K562 (cell line): ENCODE results near the gene HK1. TPM values are rescaled to one million over a fixed set of nuclear protein-coding genes. Genes with fewer than 3 reads are reported as not detected.

Experiments
- ATAC-seq: fragments of 200-7000 bp; cut with Tn5 transposase; 3 replicates; pipeline ENCODE4 v1.9.1; 2020; ENCODE audit warnings: moderate library complexity
- BruUV-seq: library from RNA; stranded (reverse); fragments of 400-500 nt; replicated peaks from 2 replicates; lab custom pipeline; 2021; lab: Mats Ljungman, UMichigan
- CTCF ChIA-PET: fragments of 300-600 bp; formaldehyde crosslinking; extraction: SDS; loops from one replicate; lab custom pipeline; 2021; ENCODE audit warnings: low intra/inter-chr PET ratio; lab: Yijun Ruan, JAX
- POLR2A ChIA-PET: fragments of 300-600, 350-650 bp; sonication (Branson Sonifier 250); formaldehyde crosslinking; extraction: SDS; loops from one replicate; lab custom pipeline; 2021; ENCODE audit warnings: antibody characterized with exemption, inconsistent platforms; lab: Yijun Ruan, JAX
- DNase-seq, 4 experiments: peaks; one replicate each; pipeline versions ENCODE4 v3.0.0 to v3.0.0-alpha.2; 2011 to 2018; ENCODE audit warnings: low spot score in 3 of 4, mixed read lengths in 3 of 4; ENCODE audit errors: extremely low read depth in 1 of 4
- FAIRE-seq: peaks from 2 replicates; lab custom pipeline; 2011; peaks lifted over from hg19 to GRCh38; lab: Jason Lieb, UNC
- H2AFZ ChIP-seq: 2 replicates; pipeline ENCODE4 v1.6.0; 2011; ENCODE audit warnings: low read depth, low read length, control low read depth, inconsistent platforms
- H3K27ac ChIP-seq: fragments of 200-600 bp; 3 replicates; pipeline ENCODE4 v1.8.0; 2011; ENCODE audit warnings: low read depth, mild to moderate bottlenecking, control low read depth, inconsistent platforms, low read length, moderate library complexity, mixed read lengths; ENCODE audit errors: extremely low read depth
- H3K27me3 ChIP-seq, 2 experiments: fragments of 300-600 bp in 1 of 2; 2 replicates in 1 of 2; 3 replicates in 1 of 2; pipeline versions ENCODE4 v1.6.0 to v1.8.0; 2011; ENCODE audit warnings: inconsistent platforms in 2 of 2, low read length in 2 of 2, mild to moderate bottlenecking in 1 of 2, mixed read lengths in 1 of 2, moderate library complexity in 1 of 2; ENCODE audit not compliant: control insufficient read depth in 2 of 2, insufficient read depth in 2 of 2
- H3K36me3 ChIP-seq: fragments of 300-600 bp; 3 replicates; pipeline ENCODE4 v1.8.0; 2011; ENCODE audit warnings: mild to moderate bottlenecking, low read length, inconsistent platforms; ENCODE audit not compliant: control insufficient read depth, insufficient read depth
- H3K4me1 ChIP-seq, 2 experiments: fragments of 200-600 bp in 1 of 2; replicated peaks in 1 of 2; 2 replicates in 1 of 2; 3 replicates in 1 of 2; pipeline versions ENCODE4 v1.5.1 to v1.8.0; 2011; ENCODE audit warnings: inconsistent platforms in 2 of 2, low read length in 2 of 2, mild to moderate bottlenecking in 1 of 2, mixed read lengths in 1 of 2, moderate library complexity in 1 of 2; ENCODE audit not compliant: control insufficient read depth in 2 of 2, insufficient read depth in 2 of 2
- H3K4me2 ChIP-seq: 2 replicates; pipeline ENCODE4 v1.6.1; 2011; ENCODE audit warnings: low read length, control low read depth, inconsistent platforms, mixed read lengths; ENCODE audit not compliant: insufficient read depth
- H3K4me3 ChIP-seq: fragments of 200-600 bp; sonication (generic), shearing (Covaris generic); 2 replicates; pipeline ENCODE4 v1.5.1; 2016; ENCODE audit warnings: control low read depth, inconsistent platforms
- H3K79me2 ChIP-seq: fragments of 200-600 bp; 3 replicates; pipeline ENCODE4 v1.8.0; 2011; ENCODE audit warnings: low read length, inconsistent platforms; ENCODE audit not compliant: control insufficient read depth, insufficient read depth
- H3K9ac ChIP-seq, 2 experiments: 2 replicates each; pipeline versions ENCODE4 v1.6.0 to v1.6.1; 2011; ENCODE audit warnings: low read depth in 2 of 2, low read length in 2 of 2, control low read depth in 1 of 2, inconsistent platforms in 1 of 2, mild to moderate bottlenecking in 1 of 2, mixed read lengths in 1 of 2; ENCODE audit not compliant: insufficient read depth in 1 of 2
- H3K9me1 ChIP-seq: one replicate; pipeline ENCODE4 v1.6.0; 2011; ENCODE audit warnings: inconsistent platforms, mild to moderate bottlenecking, low read length, moderate library complexity; ENCODE audit not compliant: control insufficient read depth, insufficient read depth
- H3K9me3 ChIP-seq: replicated peaks from 2 replicates; pipeline ENCODE4 v1.5.1; 2011; ENCODE audit warnings: low read depth, low read length, inconsistent platforms; ENCODE audit not compliant: control insufficient read depth, insufficient read depth
- H4K20me1 ChIP-seq: replicated peaks from 2 replicates; pipeline ENCODE4 v1.6.1; 2011; ENCODE audit warnings: low read length, inconsistent platforms, mixed read lengths; ENCODE audit not compliant: control insufficient read depth, insufficient read depth
- CBX5 ChIP-seq: IDR thresholded peaks from 2 replicates; pipeline ENCODE4 v1.6.1; 2014; ENCODE audit warnings: low read depth, borderline replicate concordance
- FOXJ3 ChIP-seq: sonication (generic); formaldehyde crosslinking; IDR thresholded peaks from 2 replicates; pipeline ENCODE4 v1.4.0; 2020; ENCODE audit warnings: mild to moderate bottlenecking, missing genetic modification reagents
- FOXM1 ChIP-seq, 2 experiments: fragments of 450-650 bp in 1 of 2; sonication (generic) in 1 of 2; formaldehyde crosslinking in 1 of 2; IDR thresholded peaks; 2 replicates each; pipeline versions ENCODE4 v1.6.1 to v1.9.0; 2017 to 2022; ENCODE audit warnings: low read depth in 2 of 2, mild to moderate bottlenecking in 2 of 2, missing genetic modification reagents in 1 of 2, moderate library complexity in 1 of 2
- KDM1A ChIP-seq, 2 experiments: fragments of 450-650 bp; IDR thresholded peaks; 2 replicates each; pipeline ENCODE4 v1.6.1; 2016; ENCODE audit warnings: mild to moderate bottlenecking in 2 of 2
- NCOA1 ChIP-seq: fragments of 450-650 bp; IDR thresholded peaks from 2 replicates; pipeline ENCODE4 v1.6.1; 2016; ENCODE audit warnings: low read depth
- NR4A1 ChIP-seq, 2 experiments: fragments of 250-450 bp in 1 of 2; fragments of 450-650 bp in 1 of 2; sonication (Bioruptor Pico) in 1 of 2; IDR thresholded peaks; 2 replicates each; pipeline versions ENCODE4 v1.4.0 to v1.6.1; 2016 to 2020; ENCODE audit warnings: mild to moderate bottlenecking in 2 of 2, missing compliant biosample characterization in 1 of 2, missing genetic modification characterization in 1 of 2, moderate library complexity in 1 of 2
- POLR3A ChIP-seq: IDR thresholded peaks from 2 replicates; pipeline ENCODE4 v1.6.1; 2011; ENCODE audit warnings: borderline replicate concordance, mild to moderate bottlenecking, moderate library complexity; ENCODE audit not compliant: insufficient read length, insufficient read depth; ENCODE audit errors: extremely low read depth
- VEZF1 ChIP-seq: fragments of 200-800 bp; sonication (Bioruptor generic); IDR thresholded peaks from 2 replicates; pipeline ENCODE4 v1.6.1; 2017; ENCODE audit warnings: missing genetic modification characterization, missing compliant biosample characterization
- ZBED1 ChIP-seq: IDR thresholded peaks from 2 replicates; pipeline ENCODE4 v1.6.1; 2014
- ZFP36 ChIP-seq: fragments of 150-350 bp; IDR thresholded peaks from 2 replicates; pipeline ENCODE4 v1.6.1; 2018; ENCODE audit warnings: low read length, low read depth; ENCODE audit not compliant: partially characterized antibody
- WGBS: fragments of 100-300 bp; shearing (Covaris generic); methylation state at CpG from one replicate; pipeline ENCODE4 v1.1.6; 2016; ENCODE audit warnings: low coverage, mixed read lengths; ENCODE audit not compliant: insufficient coverage; ENCODE audit errors: missing lambda C conversion rate; 5-methylcytosine and 5-hydroxymethylcytosine counted together
- in situ Hi-C: fragments of 300-500 bp; cut with MboI; formaldehyde crosslinking; loops from 4 replicates; pipeline ENCODE4 v1.15.0; 2018; ENCODE audit warnings: inconsistent platforms, mixed read lengths
- intact Hi-C: fragments of 100-400 bp; cut with micrococcal nuclease; formaldehyde crosslinking; loops from 2 replicates; pipeline ENCODE4 v1.14.2; 2022
- polyA plus RNA-seq, 8 experiments: library from polyadenylated mRNA; depleted of rRNA in 4 of 8; stranded (reverse) in 5 of 8; unstranded in 3 of 8; fragments of >200 nt; fragmentation: Nextera tagmentation in 2 of 8; fragmentation: Illumina TruSeq in 1 of 8; extraction: Ambion mirVana in 2 of 8; extraction: Trizol in 1 of 8; gene quantifications; 2 replicates each; pipeline versions ENCODE4 v1.2.1 to v1.2.3, GENCODE V29; 2011 to 2014; ENCODE audit warnings: inconsistent platforms in 1 of 8, missing spikeins in 1 of 8
- total RNA-seq, 7 experiments: library from RNA; depleted of rRNA in 6 of 7; stranded (reverse); fragments of >200 nt in 6 of 7; fragmentation: Illumina TruSeq in 2 of 7; extraction: Trizol in 2 of 7; gene quantifications; 2 replicates each; pipeline versions ENCODE4 v1.2.1 to v1.2.3, GENCODE V29; 2011 to 2021; ENCODE audit warnings: low replicate concordance in 1 of 7

The HK1 gene
- total and polyA plus RNA-seq, 9 of the 15 experiments (the other 6 are each of a cell fraction or from before 2014, with no cell fraction given) = 29.2 to 444 (median 193) TPM

- no peak for TF ChIP-seq VEZF1
- no peak for TF ChIP-seq POLR3A
- TF ChIP-seq ZBED1 = no peak
- no peak for TF ChIP-seq NCOA1
These were observed 31.5 kb upstream of the HK1 start (continued) for GRCh38 chr10:69246581-69247312.

GRCh38 chr10:69247313-69247710, 31.0 kb upstream of the HK1 start:
- FAIRE-seq (no peak), DNase-seq (no peak), ATAC-seq (no peak)
- POLR2A ChIA-PET = interaction anchor here (0.7 kb wide), 1 partner anchor 143 kb away, joined by 3 read pairs; no protein-coding TSS in a partner anchor
- TF ChIP-seq ZFP36 = no peak
- TF ChIP-seq KDM1A (IDR thresholded peaks at IDR 0.05) = no peak
- no peak for TF ChIP-seq CBX5
- no peak for TF ChIP-seq NR4A1 (CRISPR knock-in tag; IDR thresholded peaks at IDR 0.05)
- TF ChIP-seq NR4A1 (tag; IDR thresholded peaks at IDR 0.05) = no peak
- no peak for TF ChIP-seq FOXJ3 (CRISPR knock-in tag)
- TF ChIP-seq FOXM1 (IDR thresholded peaks at IDR 0.05; ENCODE audit: low read depth) = no peak
- TF ChIP-seq FOXM1 (CRISPR knock-in tag; IDR thresholded peaks at IDR 0.05; ENCODE audit: low read depth) = no peak
- Histone ChIP-seq H3K9me1 (no peaks in the 10 kb centered on the region), H3K9me3 (no peaks in the 10 kb centered on the region), H3K4me2 (no peak overlapping the region), H3K4me3 (no peak overlapping the region), H3K27ac (no peak overlapping the region), H4K20me1 (no peaks in the 10 kb centered on the region), H3K36me3 (no peaks in the 10 kb centered on the region), H3K27me3 (no peaks in the 10 kb centered on the region), H3K4me1 (peaks cover 6 to 25% of the 10 kb centered on the region in 2 experiments; a peak in 4 of 5 replicates), H3K9ac (peak overlapping the region in 1 of 2 experiments; percentile 75; a peak in 1 of 4 replicates), H2AFZ (no peak overlapping the region), H3K79me2 (no peaks in the 10 kb centered on the region)
- CTCF ChIA-PET = no interaction called here
- intact Hi-C loops (no loop called here), in situ Hi-C loops (loop anchor here (5.0 to 25.0 kb wide), 2 partner anchors 140 to 390 kb away; partner anchors contain the start of gene FAM241B)
- WGBS = 67% methylated on average over 13 of the region's 13 CpGs
- no TSS peak for BruUV-seq
